ENCODE measurements around the gene SPDEF.

The SPDEF gene

DNA sequence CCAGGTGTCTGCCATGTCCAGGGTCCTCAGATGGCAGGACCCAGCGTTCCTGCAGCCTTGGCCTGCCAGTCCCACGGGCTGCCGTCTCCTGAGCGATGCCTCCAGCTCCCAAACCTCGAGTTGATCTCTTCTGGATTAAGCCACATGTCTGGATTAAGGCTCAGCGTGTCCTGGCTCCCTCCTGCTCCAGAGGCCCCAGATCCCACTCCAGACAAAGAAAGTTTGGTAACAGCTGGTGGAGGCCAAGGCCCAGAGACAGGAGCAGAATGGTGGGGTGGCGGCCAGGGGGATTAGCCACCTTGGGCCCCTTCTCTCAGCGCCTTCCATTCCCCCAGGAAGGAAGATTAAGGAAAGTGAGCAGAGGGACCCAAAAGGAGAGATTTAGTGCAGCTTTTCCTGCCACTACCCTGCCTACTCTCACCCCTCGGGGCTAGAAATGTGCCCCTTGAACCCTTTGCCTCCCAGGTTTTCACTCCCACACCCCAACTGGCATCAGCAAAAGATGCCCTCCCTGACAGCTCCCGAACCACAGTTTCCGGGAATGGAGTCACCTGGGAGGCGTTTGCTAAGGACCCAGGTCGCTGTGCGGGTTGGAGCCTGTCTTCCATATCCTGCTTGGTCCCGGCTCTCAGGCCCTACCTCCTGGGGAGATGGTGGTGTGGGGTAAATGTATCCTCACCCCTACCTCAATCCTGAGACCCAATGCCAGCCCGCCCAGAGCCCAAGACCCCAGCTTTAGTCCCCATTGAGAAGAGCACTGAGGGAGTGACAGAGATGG, 6.9 kb downstream of the SPDEF start:
- no peak overlapping the region for H3K27ac ChIP-seq
- no peak overlapping the region for H3K4me3 ChIP-seq

GRCh38 chr6:34547701-34548644, 8.2 kb downstream of the SPDEF start:
- no peak overlapping the region for H3K4me3 ChIP-seq
- H3K27ac ChIP-seq: peak overlapping the region in 1 of 21 experiments; percentile 32

- Histone ChIP-seq H3K27ac (peak overlapping the region in 1 of 21 experiments; percentile 32), H3K4me3 (no peak overlapping the region)
Measured at GRCh38 chr6:34546551-34547321, 9.4 kb downstream of the SPDEF start.

DNA sequence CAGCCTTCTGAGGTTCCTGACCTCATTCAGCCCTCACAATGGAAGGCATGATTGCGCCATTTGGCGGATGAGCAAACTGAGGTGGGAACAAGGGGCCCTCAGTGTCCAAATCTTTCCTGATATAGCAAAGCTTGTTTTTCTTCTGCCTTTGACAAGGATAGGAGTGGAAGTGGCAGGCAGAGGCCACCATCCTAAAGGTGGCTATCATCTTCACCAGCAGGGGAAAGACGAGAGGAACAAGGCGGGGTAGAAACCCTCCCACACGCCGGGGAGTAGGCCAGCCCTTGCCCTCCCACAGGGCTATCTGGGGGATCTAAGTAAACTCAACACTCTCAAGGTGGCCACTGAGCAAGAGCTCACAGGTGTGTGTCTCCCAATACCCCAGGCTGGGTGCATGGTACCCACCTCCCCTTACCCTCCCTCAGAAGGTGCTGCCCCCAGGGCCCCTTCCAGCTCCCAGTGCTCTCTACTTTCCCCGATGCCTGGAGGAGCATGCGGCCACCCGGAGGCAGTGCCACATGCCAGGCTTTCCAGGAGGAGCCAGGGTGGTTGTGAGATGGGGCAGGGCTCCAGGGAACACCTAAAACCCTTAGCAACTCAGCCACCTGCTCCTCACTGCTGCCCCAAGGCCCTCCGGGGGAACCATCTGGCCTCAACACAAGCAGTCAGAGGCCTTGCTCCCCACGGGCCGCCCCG, 11.2 kb downstream of the SPDEF start:
- no peak overlapping the region for H3K4me3 ChIP-seq
- no peak overlapping the region for H3K27ac ChIP-seq

GRCh38 chr6:34544052-34544604, 12.0 kb downstream of the SPDEF start:
- no peak overlapping the region for H3K27ac ChIP-seq
- H3K4me3 ChIP-seq: no peak overlapping the region

GRCh38 chr6:34543421-34543820, 12.7 kb downstream of the SPDEF start:
- no peak overlapping the region for H3K4me3 ChIP-seq
- H3K27ac ChIP-seq: no peak overlapping the region

- Histone ChIP-seq H3K27ac (no peak overlapping the region), H3K4me3 (no peak overlapping the region)
Measured at GRCh38 chr6:34540841-34541240, 15.3 kb downstream of the SPDEF start.

- H3K27ac ChIP-seq: no peak overlapping the region
- H3K4me3 ChIP-seq: no peak overlapping the region
Measured at GRCh38 chr6:34540222-34540621, 15.9 kb downstream of the SPDEF start.

- Histone ChIP-seq H3K4me3 (no peak overlapping the region), H3K27ac (no peak overlapping the region)
Measured at GRCh38 chr6:34539181-34539580, 16.9 kb downstream of the SPDEF start.

- Histone ChIP-seq H3K4me3 (no peak overlapping the region), H3K27ac (no peak overlapping the region)
Measured at GRCh38 chr6:34538581-34538980, 17.5 kb downstream of the SPDEF start.

DNA sequence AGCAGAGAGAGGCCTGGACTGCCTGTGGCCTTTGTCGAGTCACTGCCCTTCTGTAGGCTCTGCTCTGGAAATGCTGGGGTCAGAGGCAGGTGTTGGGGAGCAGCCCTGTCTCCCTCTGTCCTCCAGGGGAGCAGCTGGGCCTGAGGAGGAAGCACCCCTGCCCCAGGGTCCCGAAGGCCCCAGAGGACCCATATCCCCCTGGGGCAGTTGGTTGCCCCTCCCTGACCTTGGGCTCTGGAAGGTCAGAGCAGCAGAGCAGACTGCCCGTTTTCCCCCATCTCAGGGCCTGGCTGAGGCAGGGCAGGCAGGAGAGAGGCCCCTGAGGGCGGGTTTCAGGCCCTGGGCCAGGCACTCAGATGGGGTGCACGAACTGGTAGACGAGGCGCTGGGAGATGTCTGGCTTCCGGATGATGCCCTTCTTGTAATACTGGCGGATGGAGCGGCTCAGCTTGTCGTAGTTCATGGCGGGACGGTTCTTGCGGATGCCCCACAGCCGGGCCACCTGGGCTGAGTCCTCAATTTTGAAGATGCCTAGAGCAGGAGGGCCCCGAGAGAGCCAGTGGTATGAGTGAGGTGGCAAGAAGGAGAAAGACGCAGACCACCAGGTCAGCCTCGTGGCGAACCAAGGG, 18.1 kb downstream of the SPDEF start:
- Histone ChIP-seq H3K27ac (no peak overlapping the region), H3K4me3 (no peak overlapping the region)

DNA sequence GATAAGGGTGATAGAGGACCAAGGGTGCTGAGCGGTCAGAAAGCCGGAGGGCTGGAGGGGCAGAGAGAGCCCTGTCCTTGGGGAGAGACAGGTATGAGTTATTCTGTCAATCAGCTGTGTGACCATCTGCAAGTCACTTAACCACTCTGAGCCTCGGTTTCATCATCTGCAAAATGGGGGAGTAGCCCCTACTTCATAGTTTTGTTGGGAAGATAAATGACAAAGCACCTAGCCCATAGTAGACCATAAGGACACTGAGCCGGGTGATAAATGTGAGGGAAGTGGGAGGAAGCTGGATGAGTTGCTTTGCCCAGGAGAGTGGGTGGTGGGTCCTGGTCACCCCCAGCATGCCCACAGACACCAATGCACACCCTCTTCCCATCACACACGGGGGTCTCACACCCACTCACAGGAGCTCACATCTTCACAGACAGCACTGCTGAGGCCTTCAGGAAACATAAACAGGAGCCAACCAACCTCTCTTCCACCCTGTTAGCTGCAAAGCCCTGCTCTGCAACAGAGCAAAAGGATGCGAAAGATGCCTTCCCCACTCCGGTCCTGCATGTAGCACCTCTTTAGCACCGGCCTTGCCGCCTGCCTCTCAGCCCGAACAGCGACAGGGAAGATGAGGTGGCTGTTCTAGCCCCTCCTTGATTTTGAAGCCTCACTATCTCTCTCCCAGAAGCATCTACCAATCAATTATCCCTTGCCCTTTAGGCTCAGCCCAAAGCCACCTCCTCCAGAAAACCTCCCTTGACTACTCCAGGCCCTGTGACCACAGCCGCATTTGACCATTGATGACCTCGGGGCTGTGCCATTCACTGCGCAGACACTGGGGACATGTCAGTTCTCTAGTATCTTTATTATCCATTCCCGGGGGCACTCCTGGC, 18.9 kb downstream of the SPDEF start:
- H3K27ac ChIP-seq: no peak overlapping the region

DNA sequence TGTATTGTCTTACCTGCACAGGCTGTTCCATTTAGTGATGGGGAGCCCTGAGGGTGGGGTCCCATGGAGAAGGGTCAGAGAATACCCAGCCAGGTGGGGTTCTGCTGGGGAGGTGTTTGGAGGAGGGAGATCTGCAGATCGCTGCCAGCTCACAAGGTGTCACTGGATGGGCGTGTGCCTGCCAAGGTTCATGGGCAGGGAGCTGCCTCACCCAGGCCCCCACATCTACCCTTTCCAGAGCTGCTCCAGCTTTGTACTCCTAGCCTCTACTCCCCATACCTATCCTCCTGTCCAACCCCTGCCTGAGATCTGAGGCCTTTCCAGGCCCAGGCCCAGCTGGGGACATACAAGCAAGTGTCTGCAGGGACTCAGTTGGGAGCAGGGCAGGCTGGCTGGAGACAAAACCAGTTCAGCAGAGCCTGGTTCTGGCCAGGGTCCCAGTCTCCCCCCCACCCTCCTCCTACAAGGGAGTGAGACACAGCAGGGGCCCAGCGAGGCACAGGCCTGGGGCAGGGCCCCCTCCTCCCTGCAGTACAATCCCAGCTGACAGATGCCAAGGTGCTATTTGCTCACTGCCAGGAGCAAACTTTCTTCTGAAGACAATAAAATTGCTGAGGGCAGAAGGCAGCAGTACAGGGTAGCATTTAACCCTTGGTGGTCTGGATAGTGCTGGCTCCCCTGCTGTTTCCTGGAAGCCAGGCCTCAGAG, 19.7 kb downstream of the SPDEF start:
- Histone ChIP-seq H3K4me3 (no peak overlapping the region), H3K27ac (no peak overlapping the region)

More for the DNA sequence above, 18.9 kb downstream of the SPDEF start:
- H3K4me3 ChIP-seq: no peak overlapping the region

- no peak overlapping the region for H3K27ac ChIP-seq
- no peak overlapping the region for H3K4me3 ChIP-seq
Measured at GRCh38 chr6:34535646-34536045, 20.5 kb downstream of the SPDEF start.

DNA sequence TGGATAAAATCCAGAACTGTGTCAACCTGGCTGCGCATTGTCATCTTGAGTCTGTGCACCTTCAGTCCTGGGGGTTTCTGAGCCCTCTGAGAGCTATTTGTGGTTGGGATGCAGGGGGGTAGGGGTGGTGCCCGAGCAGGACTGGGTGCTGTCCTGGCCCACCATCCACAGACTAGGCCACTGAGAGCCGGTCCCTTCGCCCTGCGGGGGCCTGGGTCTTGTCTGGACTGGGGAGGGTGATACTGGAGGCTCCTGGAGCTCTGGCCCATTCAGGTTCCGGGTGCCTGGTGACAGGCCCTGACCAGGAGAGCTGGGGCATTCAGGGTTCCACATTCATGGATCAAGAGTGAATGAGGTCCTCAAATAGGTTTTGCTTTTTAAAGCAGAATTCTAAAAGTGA, 20.9 kb downstream of the SPDEF start:
- H3K4me3 ChIP-seq: no peak overlapping the region
- no peak overlapping the region for H3K27ac ChIP-seq

GRCh38 chr6:34534656-34535055, 21.5 kb downstream of the SPDEF start:
- H3K4me3 ChIP-seq: no peak overlapping the region
- no peak overlapping the region for H3K27ac ChIP-seq

GRCh38 chr6:34534146-34534545, 22.0 kb downstream of the SPDEF start:
- Histone ChIP-seq H3K4me3 (no peak overlapping the region), H3K27ac (no peak overlapping the region)
